ENCODE results near the gene C16orf86.

C16orf86 gene

DNA sequence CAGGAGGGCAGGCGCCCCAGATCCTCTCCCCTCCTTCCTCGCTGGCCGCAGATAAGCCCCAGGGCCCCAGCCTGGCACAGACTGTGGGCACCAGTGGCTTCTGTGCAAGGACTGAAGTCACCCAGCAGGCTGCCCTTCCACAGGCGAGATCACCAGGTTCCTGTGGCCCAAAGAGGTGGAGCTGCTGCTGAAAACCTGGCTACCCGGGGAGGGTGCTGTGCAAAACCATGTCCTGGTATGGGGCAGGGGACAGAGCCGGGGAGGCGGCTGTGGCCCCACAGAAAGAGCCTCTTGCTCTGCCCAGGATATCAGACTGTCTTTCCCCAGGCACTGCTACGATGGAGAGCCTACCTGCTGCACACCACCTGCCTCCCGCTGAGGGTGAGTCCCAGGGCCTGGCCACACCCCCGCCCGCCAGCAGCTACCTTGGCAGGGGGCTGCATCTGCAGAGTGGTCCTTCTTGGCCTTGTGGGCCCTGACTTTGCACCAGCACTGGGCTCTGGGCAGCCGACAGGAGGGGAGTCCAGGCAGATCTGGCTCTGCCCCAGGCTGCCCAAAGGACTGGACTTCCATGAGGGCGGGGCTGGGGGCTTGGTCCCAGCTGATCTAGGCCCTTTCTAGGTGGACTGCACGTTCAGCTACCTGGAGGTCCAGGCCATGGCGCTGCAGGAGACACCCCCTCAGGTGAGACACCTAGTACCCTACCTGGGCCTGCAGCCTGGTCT lies 21.1 kb upstream of the C16orf86 start:
- TF ChIP-seq CTCF (IDR thresholded peaks at IDR 0.05) = no peak

DNA sequence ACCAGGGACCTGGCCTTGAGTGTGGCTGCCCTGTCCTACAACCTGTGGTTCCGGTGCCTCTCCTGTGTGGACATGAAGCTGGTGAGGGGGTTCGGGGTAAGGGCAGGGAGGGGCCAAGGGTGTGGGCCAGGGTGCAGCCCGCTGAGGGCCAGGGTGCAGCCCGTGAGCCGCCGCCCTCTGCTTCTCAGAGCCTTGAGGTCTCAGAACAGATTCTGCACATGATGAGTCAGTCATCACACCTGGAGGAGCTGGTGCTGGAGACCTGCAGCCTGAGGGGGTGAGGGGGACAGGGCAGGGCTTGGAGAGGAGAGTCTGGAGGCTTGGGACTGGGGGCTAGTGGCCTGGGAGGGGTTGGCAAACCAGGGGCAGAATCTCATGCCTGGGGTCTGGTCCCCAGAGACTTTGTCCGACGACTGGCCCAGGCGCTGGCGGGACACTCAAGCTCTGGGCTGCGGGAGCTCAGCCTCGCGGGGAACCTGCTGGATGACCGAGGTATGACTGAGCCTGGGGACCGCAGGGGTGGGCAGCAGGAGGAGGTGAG lies 19.4 kb upstream of the C16orf86 start:
- no peak for TF ChIP-seq CTCF (IDR thresholded peaks at IDR 0.05)

GRCh38 chr16:67647681-67648080 lies 18.9 kb upstream of the C16orf86 start:
- TF ChIP-seq CTCF (IDR thresholded peaks at IDR 0.05) = no peak

- TF ChIP-seq CTCF (IDR thresholded peaks at IDR 0.05) = no peak
Measured at GRCh38 chr16:67648088-67648763, 18.4 kb upstream of the C16orf86 start.

GRCh38 chr16:67648764-67649407 lies 17.7 kb upstream of the C16orf86 start:
- no peak for TF ChIP-seq CTCF (IDR thresholded peaks at IDR 0.05)

DNA sequence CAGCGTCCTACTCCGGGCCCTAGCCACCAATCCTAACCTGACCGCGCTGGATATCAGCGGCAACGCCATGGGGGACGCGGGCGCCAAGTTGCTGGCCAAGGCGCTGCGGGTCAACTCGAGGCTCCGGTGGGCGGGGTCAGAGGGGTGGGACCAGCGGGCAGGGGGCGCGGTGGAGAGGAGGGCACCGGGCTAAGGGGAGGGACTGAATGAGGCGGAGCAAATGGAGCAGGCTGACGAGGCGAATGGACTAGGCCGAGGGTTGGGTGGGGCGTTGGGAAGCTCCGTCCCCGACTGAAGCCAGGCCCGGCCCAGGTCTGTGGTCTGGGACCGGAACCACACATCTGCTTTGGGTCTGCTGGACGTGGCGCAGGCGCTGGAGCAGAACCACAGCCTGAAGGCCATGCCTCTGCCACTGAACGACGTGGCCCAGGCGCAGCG lies 17.1 kb upstream of the C16orf86 start:
- no peak for TF ChIP-seq CTCF (IDR thresholded peaks at IDR 0.05)

DNA sequence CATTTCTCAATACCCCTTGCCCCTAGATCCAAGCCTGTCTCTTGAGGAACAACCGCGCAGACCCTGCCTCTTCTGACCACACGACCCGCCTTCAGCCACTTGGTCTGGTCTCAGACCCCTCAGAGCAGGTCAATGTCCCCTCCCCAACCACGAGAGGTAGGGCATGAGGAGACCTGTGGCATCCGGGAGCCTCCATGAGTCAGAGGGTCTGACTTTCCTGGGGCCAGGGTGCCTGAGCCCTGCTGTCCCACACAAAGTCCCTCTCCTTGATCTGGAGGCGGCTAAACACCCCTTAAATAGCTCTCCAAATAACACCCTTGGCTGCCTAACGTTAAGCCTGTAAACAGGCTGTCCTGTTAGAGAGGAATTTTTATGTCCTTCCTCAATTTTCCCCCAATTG lies 16.6 kb upstream of the C16orf86 start:
- TF ChIP-seq CTCF (IDR thresholded peaks at IDR 0.05) = no peak

Measured in LNCAP (cell line).